GM19324 (cell line): Measurements from ENCODE around the gene FAM98B.

ENCODE experiments used
- ATAC-seq: cut with Tn5 transposase; IDR thresholded peaks from one replicate; pipeline ENCODE4 v1.9.1; 2021; ENCODE audit warnings: mild to moderate bottlenecking, moderate library complexity; ENCODE audit not compliant: unreplicated experiment, low FRiP score

FAM98B gene

DNA sequence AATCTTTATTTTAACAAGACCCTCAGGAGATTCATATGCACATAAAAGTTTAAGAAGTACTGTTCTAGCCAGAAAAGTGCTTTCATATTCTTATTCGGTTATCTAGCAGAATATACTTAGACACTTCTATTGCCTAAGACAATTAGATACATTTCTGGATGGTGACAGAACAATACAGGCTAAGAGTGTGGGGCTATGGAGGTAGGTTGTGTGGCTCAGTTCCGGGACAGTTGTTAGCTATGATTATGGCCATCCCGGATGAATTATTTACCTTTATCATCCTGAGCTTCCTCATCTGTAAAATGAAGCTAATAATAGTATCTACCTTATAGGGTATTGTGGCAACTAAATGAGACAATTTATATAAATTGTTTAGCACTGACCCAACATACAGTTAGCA lies 6.6 kb downstream of the FAM98B start:
- no peak for ATAC-seq

GRCh38 chr15:38461066-38461833 lies 7.3 kb downstream of the FAM98B start:
- no peak for ATAC-seq

DNA sequence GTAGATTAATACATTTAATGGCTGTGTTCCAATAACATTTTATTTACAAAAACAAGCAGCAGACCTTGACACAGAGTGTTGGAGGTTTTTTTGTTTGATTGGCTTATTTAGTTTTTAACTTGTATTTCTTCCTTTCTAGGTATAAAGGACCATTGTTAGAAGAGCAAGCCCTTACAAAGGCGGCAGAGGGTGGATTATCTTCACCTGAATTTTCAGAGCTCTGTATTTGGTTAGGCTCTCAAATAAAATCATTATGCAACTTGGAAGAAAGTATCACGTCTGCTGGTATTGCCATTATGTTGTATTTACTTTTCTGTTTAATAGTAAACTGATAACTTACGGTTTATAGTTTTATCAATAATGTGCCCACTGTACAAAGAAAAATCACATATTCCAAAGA lies 10.0 kb downstream of the FAM98B start:
- ATAC-seq: no peak

GRCh38 chr15:38464675-38465074 lies 10.7 kb downstream of the FAM98B start:
- ATAC-seq: no peak

DNA sequence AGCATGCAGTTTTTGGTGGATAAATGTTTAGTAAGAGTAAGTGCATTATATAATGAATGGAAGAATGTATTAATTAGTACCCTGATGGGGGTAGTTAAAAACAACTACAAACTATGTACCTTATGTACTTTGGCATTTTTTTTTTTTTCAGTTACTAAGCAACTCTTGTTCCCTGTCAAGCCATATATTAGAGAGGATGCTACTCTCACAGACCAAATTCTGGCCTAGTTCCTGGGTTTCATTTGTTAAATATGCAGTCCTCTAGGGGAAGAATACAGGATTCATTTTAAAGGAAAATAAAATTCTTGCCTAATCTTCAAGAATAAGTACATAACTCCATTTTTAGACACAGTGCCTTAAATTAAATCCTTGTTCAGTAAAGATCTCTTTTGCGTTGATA lies 16.9 kb downstream of the FAM98B start:
- no peak for ATAC-seq

DNA sequence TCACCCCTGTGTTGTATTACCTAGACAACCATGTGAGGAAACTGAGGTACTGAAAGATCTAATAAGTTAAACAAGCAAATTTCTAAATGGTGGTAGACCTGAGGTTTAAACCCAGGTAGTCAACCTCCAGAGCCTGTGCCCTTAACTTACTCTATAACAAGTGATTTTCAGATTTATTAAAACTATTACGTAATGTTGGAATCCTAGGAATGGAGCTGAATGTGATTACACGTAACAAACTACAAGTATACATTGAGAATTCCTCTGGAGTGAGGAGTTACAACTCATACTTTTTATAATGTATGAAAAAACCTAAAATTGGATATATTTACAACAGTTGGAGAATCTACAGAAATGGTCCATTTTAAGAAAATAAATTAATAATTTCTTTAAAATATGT lies 18.0 kb downstream of the FAM98B start:
- ATAC-seq: no peak

DNA sequence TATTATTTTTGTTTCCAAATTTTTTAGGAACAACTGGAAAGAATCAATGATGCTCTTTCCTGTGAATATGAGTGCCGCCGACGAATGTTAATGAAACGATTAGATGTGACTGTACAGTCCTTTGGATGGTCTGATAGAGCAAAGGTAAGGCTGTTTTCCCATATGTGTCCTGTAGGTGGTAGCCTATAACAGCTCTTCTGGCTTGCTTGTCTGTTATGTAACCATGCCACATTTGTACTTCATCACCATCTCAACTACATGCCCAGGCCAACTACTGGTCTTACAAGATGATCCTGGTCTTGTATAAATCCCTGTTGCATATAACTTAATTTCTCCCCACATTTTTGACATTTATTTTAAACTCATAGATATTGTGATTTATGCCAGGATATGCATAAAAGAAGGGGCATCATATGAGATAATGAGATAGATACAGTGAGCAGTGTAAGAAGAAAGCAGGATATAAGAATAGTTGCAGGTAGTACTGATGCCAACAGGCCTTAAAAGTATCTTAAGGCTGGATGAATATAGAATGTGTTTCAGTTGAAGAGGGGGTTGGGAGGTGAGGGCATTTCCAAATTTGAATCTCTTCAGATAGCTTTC lies 20.3 kb downstream of the FAM98B start:
- no peak for ATAC-seq

GRCh38 chr15:38475361-38475760 lies 21.4 kb downstream of the FAM98B start:
- ATAC-seq: no peak

DNA sequence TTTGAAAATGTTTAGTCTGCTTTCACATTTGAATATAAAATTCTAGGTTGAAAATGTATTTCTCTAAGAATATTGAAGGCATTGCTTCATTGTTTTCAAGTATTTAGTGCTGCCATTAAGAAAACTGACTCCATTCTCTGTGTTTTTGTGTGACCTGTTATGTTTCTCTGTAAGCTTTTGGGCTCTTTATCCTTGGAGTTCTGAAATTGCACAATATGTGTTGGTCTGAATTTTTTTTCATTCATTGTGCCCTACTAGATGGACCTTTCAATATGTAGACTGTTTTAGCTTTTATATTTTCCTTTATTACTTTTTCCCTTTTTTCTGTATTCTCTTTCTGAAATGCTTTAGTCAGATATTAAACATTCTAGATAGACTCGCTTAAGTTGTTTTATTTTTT lies 22.2 kb downstream of the FAM98B start:
- no peak for ATAC-seq

- no peak for ATAC-seq
Observed at GRCh38 chr15:38477637-38478036, 23.7 kb downstream of the FAM98B start.

DNA sequence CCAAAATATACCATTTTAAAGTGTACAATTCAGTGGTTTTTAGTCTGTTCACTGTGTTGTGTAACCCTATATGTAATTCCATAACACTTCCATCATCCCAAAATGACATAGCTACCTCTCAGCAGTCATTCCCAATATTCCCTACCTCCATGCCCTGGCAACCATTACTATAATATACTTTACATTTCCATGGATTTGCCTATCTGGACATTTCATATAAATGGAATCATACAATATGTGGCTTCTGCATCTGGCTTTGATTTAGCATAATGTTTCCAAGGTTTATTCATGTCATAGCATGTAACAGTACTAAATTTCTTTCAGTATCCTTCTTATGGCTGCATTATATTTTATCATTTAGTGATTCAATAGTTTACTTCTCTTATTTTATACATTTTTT lies 25.3 kb downstream of the FAM98B start:
- ATAC-seq: no peak

GRCh38 chr15:38479756-38480155 lies 25.8 kb downstream of the FAM98B start:
- ATAC-seq: no peak

- no peak for ATAC-seq
Observed at GRCh38 chr15:38481113-38481512, 27.2 kb downstream of the FAM98B start.

DNA sequence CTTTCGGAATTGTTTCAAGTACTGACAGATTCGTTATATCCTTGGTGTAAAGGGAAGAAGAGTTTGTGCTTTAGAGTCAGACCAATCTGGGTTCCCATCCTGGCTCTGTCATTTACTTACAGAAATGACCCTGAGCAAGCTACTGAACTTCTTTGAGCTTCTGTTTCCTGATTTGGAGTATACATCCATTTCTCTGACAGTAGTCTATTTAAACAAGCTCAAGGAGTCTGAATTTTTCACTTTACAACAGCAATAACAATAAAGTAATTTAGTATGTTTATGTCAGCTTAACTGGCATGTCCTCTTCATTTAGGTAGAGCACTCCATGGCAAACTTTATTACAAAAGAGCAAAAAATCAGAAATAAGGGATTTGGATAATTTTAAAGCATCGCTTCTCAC lies 27.8 kb downstream of the FAM98B start:
- no peak for ATAC-seq

- ATAC-seq: no peak
Observed at GRCh38 chr15:38482572-38482971, 28.6 kb downstream of the FAM98B start.

DNA sequence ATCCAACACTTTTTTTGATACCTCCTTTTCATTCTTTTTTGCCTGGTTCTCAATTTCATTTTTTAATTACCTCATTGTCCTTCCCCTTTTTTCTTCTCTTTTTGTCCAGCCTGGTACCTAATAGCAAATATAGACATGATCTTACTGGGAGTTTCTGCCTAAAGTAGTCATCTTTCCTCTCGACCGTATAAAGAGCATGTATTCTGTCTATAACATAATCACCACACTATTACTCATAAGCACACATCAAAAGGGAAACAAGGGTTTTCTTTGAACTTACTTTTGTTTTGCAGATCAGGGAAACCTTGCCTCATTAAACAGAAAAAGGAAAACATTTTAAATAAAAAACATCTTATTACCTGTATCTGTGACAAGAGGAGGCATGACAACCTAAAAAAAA lies 33.0 kb downstream of the FAM98B start:
- ATAC-seq: no peak

DNA sequence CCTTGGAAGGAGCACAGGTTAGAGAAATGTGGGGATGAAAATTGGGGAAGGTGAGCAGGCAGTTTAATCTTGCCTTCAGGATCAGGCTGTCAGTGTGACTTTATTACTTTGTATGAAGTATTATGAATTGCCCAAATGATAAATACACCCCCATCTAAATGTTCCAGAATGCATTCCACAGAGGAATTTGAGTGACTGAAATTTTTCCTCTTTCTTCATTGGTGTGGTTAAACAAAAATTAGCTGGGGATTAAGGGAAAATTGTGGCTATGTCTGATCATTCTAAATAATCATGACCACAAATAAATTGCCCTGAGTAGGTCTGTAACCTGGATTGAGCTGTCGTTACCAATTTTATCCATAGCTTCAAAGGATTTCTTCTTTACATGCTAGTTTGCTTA lies 33.5 kb downstream of the FAM98B start:
- no peak for ATAC-seq

DNA sequence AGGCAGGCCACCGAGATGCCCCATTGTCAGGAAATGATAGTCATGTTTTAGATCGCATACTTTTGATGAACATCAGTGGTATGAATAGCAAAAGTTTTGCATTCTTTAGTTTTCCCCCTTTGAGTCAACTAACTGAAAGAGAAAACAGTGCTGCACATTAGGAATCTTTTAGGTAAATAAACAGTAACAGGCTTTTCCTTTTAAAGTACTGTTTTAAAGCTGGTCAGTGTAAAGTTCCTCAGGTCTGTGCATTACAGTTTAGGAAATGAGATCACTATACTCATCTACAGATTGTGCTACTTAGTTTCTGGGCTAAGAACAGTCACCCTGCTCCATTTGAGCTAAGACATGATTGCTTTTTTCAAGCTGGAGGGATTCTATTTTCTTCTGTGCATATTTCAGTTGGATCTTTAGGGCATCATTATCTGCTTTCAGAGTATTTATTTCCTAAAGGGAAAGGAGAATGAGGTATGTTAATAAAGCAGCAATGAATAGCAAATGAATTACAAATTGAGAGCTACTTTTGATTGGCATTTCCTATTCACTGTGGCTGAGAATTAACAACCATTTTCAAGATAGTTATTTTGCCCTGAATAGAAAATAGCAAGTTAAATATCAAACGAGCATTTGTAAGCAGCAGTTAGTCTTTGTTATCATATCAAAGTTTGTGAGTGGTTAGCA lies 36.5 kb downstream of the FAM98B start:
- ATAC-seq: no peak

- ATAC-seq: no peak
Observed at GRCh38 chr15:38496151-38496550, 42.2 kb downstream of the FAM98B start.

GRCh38 chr15:38499651-38500050 lies 45.7 kb downstream of the FAM98B start:
- no peak for ATAC-seq

- ATAC-seq: no peak
Observed at GRCh38 chr15:38503496-38503895, 49.6 kb downstream of the FAM98B start.
